ENCODE data around the gene CSNK1E.

The CSNK1E gene

GRCh38 chr22:38305471-38306448 lies 11.5 kb downstream of the CSNK1E start:
- peak in 2 of 5 donors; percentile 21 to 38 for DNase-seq

GRCh38 chr22:38304526-38304925 lies 12.7 kb downstream of the CSNK1E start:
- no peak for DNase-seq

- no peak for DNase-seq
Observed at GRCh38 chr22:38303974-38304373, 13.3 kb downstream of the CSNK1E start.

- no peak for DNase-seq
Observed at GRCh38 chr22:38302906-38303305, 14.3 kb downstream of the CSNK1E start.

GRCh38 chr22:38300946-38301345 lies 16.3 kb downstream of the CSNK1E start:
- no peak for DNase-seq

GRCh38 chr22:38300197-38300945 lies 16.9 kb downstream of the CSNK1E start:
- no peak for DNase-seq

- no peak for DNase-seq
Observed at GRCh38 chr22:38299770-38300102, 17.5 kb downstream of the CSNK1E start.

- peak in 1 of 5 donors; percentile 31 for DNase-seq
Observed at GRCh38 chr22:38298312-38299005, 18.8 kb downstream of the CSNK1E start.

- no peak for DNase-seq
Observed at GRCh38 chr22:38296372-38296771, 20.9 kb downstream of the CSNK1E start.

- DNase-seq: no peak
Observed at GRCh38 chr22:38295863-38296262, 21.4 kb downstream of the CSNK1E start.

GRCh38 chr22:38295339-38295738 lies 21.9 kb downstream of the CSNK1E start:
- no peak for DNase-seq

- no peak for DNase-seq
Observed at GRCh38 chr22:38294193-38294592, 23.0 kb downstream of the CSNK1E start.

GRCh38 chr22:38292694-38293093 lies 24.5 kb downstream of the CSNK1E start:
- no peak for DNase-seq

GRCh38 chr22:38291201-38291777 lies 25.9 kb downstream of the CSNK1E start:
- DNase-seq: no peak

- DNase-seq: no peak
Observed at GRCh38 chr22:38290347-38290746, 26.9 kb downstream of the CSNK1E start.

GRCh38 chr22:38289583-38290082 lies 27.6 kb downstream of the CSNK1E start:
- DNase-seq: no peak

GRCh38 chr22:38286915-38287669 lies 30.1 kb downstream of the CSNK1E start:
- no peak for DNase-seq

GRCh38 chr22:38285018-38285417 lies 32.2 kb downstream of the CSNK1E start:
- DNase-seq: no peak

GRCh38 chr22:38284042-38284402 lies 33.2 kb downstream of the CSNK1E start:
- DNase-seq: no peak

GRCh38 chr22:38282397-38282796 lies 34.8 kb downstream of the CSNK1E start:
- no peak for DNase-seq

- DNase-seq: no peak
Observed at GRCh38 chr22:38276166-38276565, 41.1 kb downstream of the CSNK1E start.
